NCI-H1417 treated with DMSO at 0.1 percent for 48 hours (cell line): ENCODE data around the gene SACM1L.
"Not testable (repeated sequence)": the region's sequence is repeated elsewhere in the genome, so short reads cannot be mapped to it uniquely, and the experiment has no call there.

Source experiments
- DNase-seq: peaks from one replicate; lab custom pipeline; 2025; lab: John Stamatoyannopoulos, UW

SACM1L gene

GRCh38 chr3:45693941-45694521, 4.8 kb downstream of the SACM1L start:
- no peak for DNase-seq

GRCh38 chr3:45695166-45695565, 6.0 kb downstream of the SACM1L start:
- not testable (repeated sequence) for DNase-seq

- no peak for DNase-seq
These were observed 11.4 kb downstream of the SACM1L start for GRCh38 chr3:45700570-45701073.

GRCh38 chr3:45701172-45701867, 12.1 kb downstream of the SACM1L start:
- no peak for DNase-seq

- no peak for DNase-seq
These were observed 15.2 kb downstream of the SACM1L start for GRCh38 chr3:45704301-45704943.

- no peak for DNase-seq
These were observed 16.9 kb downstream of the SACM1L start for GRCh38 chr3:45705839-45706808.

GRCh38 chr3:45711931-45712330, 22.7 kb downstream of the SACM1L start:
- DNase-seq, result no peak

- no peak for DNase-seq
These were observed 23.4 kb downstream of the SACM1L start for GRCh38 chr3:45712434-45713110.

DNA sequence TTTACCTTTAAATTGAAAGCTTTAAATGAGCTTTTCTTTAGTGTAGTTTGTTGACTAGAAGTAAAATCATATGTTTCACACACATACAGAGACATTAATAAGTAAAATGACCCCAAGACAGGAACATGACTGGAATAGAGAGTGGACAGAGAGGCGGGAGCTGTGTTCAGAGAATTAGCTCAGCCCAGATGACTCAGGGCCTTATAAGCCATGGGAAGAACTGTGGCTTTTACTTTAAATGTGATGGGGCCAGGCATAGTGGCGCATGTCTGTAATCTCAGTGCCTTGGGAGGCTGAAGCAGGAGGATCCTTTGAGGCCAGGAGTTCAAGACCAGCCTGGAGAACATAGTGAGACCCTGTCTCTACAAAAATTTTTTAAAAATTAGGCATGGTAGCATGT, 26.7 kb downstream of the SACM1L start:
- DNase-seq, result no peak

GRCh38 chr3:45716790-45717336, 27.7 kb downstream of the SACM1L start:
- DNase-seq, result no peak

DNA sequence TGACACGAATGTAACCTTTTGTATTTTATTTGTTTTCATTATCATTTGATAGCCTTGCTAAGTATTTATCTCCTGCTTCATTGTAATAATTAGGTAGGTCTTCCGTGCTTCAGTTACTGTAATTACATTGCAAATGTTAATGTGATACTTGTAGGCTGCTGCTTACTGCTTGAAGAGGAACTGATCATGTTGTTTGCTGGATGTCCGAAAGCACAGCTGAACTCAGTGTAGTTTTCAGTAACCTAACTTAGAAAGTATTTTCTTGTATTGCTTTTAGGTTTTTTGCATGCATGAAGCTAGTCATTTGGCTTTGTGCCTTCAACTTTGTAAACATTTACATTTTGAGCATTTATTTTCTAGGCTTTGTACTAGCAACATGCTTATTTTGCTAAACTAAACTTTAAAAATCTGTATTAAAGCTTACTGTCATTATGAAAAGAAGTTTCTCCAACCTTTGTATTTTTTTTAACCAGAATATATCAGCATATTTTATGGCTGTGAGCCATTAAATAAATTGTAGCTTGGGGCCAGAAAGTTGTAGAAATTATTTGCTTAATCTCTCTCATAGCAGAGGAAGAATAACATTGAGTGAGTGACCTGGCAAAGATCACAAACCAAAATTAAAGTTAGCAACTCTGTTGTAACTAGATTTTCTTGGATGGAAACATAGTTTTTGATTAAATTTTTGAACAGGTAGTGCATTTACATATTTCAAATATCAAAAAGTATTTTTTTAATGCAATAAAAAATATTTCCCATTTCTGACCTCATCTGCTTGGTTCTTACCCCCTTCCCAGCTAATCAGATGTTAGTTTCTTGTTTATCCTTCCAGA, 30.7 kb downstream of the SACM1L start:
- no peak for DNase-seq

DNA sequence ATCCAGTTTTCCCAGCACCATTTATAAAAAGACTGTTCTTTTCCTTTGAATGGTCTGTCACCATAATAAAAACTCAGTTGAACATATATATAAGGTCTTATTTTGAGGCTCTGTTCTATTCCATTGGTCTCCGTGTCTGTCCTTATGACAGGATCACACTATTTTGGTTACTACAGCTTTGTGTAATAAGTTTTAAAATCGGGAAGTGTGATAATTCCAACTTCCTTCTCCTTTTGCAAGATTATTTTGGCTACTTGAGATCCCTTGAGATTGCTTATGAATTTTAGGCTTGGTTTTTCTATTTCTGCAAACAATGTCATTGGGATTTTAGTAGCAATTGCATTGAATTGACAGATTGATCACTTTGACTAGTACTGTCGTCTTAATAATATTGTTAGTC, 35.7 kb downstream of the SACM1L start:
- no peak for DNase-seq

- DNase-seq, result no peak
These were observed 40.4 kb downstream of the SACM1L start for GRCh38 chr3:45729614-45730013.

- no peak for DNase-seq
These were observed 41.4 kb downstream of the SACM1L start for GRCh38 chr3:45730409-45731154.

GRCh38 chr3:45736707-45737106, 47.5 kb downstream of the SACM1L start:
- DNase-seq, result no peak

DNA sequence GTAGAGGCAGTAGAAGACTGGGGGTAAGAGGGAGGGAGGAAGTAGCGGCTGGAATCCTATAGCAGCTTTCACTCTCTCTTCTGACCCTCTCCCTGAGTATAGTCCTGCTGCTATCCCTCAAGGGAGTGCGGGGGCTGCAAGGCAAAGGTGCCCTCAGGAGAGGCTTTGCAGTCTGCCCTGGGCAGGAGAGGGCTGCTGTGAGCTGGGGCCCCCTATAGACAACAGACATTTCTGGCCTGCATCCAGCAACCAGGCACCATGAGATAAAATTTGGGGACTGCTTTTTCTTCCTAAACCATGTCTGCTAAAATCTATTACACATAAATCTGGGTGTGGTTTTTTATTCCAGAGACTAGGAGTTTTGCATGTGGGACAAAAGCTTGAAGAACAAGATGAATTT, 48.0 kb downstream of the SACM1L start:
- DNase-seq, result no peak

GRCh38 chr3:45739991-45740390, 50.8 kb downstream of the SACM1L start:
- no peak for DNase-seq

DNA sequence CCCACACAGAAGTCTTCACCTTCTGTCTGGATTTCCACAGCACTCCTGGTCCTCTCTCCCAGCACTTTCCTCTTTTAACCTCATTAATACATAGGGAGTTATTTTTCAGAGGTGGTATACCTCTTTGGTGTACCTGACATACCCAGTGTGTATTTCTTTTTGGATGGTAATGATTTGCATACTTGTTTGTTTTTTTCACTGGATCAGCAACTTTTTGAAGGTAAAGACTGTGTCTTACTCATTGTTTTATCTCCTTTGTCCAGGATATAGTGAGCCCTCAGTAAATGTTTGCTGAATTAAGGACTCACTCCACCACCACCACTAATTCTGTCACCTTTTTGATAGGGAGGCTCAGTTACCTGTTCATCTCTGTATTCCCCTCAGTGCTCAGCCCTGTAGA, 52.1 kb downstream of the SACM1L start:
- no peak for DNase-seq

DNA sequence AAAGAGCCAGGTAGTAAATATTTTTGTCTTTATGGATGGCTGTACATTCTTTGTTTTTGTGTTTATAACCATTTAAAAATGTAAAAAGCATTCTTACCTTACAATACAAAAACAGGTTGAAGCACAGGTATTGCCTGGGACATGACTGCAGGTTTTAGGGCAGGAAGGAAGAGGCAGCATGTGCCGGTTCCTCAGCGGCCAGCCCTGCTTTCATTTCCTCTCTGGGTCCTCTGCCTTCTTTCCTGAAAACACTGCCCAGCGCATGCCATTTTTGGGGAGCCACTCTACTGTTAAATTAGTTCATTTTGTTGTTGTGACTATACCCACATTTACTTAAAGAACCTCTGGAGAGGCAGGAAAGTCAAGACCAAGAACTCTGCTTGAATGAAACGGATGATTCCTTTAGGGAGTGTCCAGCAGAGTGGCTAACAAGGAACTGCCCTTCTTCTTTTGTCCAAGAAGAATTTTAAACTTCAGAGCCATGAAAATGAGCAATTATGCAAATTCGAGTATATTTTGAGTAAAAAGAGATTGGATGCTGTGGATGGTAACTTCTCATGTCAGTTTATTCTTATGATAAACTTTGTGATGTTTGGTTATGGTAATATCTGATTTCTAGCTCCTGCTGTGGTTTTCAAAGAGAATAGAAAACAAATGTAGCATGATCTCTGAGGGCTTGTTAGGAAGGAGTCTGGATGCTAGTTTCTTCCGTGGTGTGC, 52.7 kb downstream of the SACM1L start:
- DNase-seq, result no peak
